Vagina (tissue), 2 donors: ENCODE data around the gene PPP1R13B. TPM values are rescaled to one million over a fixed set of nuclear protein-coding genes. Genes with fewer than 3 reads are reported as not detected.

ENCODE experiments used
- DNase-seq, 2 donors: peaks; one replicate each; pipeline ENCODE4 v3.0.0-alpha.2; 2017; ENCODE audit errors: extremely low spot score in 2 of 2
- H3K27ac ChIP-seq: fragments of 200-600 bp; sonication (generic); one replicate; pipeline ENCODE4 v1.5.1; 2019
- H3K27me3 ChIP-seq: fragments of 200-600 bp; sonication (generic); one replicate; pipeline ENCODE4 v1.5.1; 2019
- H3K36me3 ChIP-seq, 2 donors: fragments of 200-600 bp; sonication (generic); one replicate each; pipeline ENCODE4 v1.5.1; 2017 to 2019
- H3K4me1 ChIP-seq: fragments of 200-600 bp; sonication (generic); one replicate; pipeline ENCODE4 v1.5.1; 2019
- H3K4me3 ChIP-seq, 2 donors: fragments of 200-600 bp; sonication (generic); 1 replicate in 1 of 2; 2 replicates in 1 of 2; pipeline ENCODE4 v1.5.1; 2016 to 2019
- H3K9me3 ChIP-seq: fragments of 200-600 bp; sonication (generic); one replicate; pipeline ENCODE4 v1.5.1; 2019
- POLR2A ChIP-seq, 2 donors: fragments of 450-650 bp; IDR thresholded peaks; one replicate each; pipeline ENCODE4 v1.6.1; 2017; ENCODE audit warnings: antibody characterized with exemption in 2 of 2, mild to moderate bottlenecking in 2 of 2, moderate library complexity in 2 of 2
- POLR2AphosphoS5 ChIP-seq, 2 donors: sonication (generic); formaldehyde crosslinking; IDR thresholded peaks; one replicate each; pipeline ENCODE4 v1.9.0; 2017; ENCODE audit warnings: antibody characterized with exemption in 2 of 2, mild to moderate bottlenecking in 2 of 2, low read depth in 1 of 2; ENCODE audit not compliant: insufficient read depth in 1 of 2
- intact Hi-C: fragments of 100-400 bp; cut with DNase I; formaldehyde crosslinking; loops from one replicate; pipeline ENCODE4 v1.15.1; 2023
- total RNA-seq: library from RNA; depleted of rRNA; stranded (reverse); fragments of >200 nt; gene quantifications from one replicate; pipeline ENCODE4 v1.2.3, GENCODE V29; 2016
- TF ChIP-seq, protein P1 (sequence below), 3 experiments: fragments of 450-650 bp in 2 of 3; fragments of 200-600 bp in 1 of 3; sonication (generic) in 1 of 3; IDR thresholded peaks; one replicate each; pipeline ENCODE4 v1.5.1; 2017 to 2019; ENCODE audit warnings: antibody characterized with exemption in 3 of 3, mild to moderate bottlenecking in 2 of 3, moderate library complexity in 2 of 3

The PPP1R13B gene
- total RNA-seq, 1 donor from 2014 or later, result 34.1 TPM

DNA sequence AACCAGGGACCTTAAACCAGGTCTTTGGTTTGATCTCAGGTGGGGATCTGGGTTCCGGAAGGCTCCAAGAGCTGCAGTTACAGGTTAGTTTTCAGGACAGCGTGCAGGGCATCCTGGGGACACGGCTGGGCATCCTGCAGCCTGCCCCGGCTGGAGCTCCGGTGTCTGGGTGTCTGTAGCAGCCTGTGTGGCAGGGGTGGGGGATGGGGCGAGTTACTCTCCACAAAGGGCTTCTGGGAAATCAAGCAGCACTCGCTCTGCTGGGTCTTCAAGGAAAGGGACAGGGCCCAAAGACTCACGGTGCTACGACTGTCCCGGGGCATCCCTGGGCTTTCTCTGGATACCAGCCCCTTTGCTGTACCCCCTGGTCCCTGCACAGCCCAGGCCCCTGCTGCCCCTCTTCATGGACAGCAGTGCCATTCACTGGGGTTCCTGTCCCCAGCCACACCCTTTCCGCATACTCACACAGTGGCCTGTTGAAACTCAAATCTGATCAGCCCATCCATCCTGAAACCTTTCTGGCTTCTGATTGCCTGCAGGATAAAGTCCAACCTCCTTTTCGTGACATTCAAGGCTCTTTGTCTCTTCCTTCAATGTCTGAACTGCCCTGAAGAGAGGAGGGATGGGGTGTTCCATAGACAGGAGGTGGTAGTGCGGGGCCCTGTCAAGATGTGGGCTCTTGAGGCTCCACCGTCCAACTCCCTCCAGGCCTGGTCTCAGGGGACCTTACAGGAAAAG is 22.2 kb upstream of the PPP1R13B start:
- intact Hi-C loops, result no loop called here
- no peaks in the 10 kb centered on the region for H3K9me3 ChIP-seq
- no peak overlapping the region for H3K27ac ChIP-seq
- H3K4me3 ChIP-seq, result no peak overlapping the region
- TF ChIP-seq POLR2A (IDR thresholded peaks at IDR 0.05) (no peak), POLR2AphosphoS5 (IDR thresholded peaks at IDR 0.05; ENCODE audit: insufficient read depth in 1 of 2, low read depth in 1 of 2) (no peak)
- TF ChIP-seq, protein P1, sequence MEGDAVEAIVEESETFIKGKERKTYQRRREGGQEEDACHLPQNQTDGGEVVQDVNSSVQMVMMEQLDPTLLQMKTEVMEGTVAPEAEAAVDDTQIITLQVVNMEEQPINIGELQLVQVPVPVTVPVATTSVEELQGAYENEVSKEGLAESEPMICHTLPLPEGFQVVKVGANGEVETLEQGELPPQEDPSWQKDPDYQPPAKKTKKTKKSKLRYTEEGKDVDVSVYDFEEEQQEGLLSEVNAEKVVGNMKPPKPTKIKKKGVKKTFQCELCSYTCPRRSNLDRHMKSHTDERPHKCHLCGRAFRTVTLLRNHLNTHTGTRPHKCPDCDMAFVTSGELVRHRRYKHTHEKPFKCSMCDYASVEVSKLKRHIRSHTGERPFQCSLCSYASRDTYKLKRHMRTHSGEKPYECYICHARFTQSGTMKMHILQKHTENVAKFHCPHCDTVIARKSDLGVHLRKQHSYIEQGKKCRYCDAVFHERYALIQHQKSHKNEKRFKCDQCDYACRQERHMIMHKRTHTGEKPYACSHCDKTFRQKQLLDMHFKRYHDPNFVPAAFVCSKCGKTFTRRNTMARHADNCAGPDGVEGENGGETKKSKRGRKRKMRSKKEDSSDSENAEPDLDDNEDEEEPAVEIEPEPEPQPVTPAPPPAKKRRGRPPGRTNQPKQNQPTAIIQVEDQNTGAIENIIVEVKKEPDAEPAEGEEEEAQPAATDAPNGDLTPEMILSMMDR (IDR thresholded peaks at IDR 0.05), result no peak
- H3K4me1 ChIP-seq, result peaks cover 15% of the 10 kb centered on the region
- H3K27me3 ChIP-seq, result no peaks in the 10 kb centered on the region
- no peaks in the 10 kb centered on the region for H3K36me3 ChIP-seq
- DNase-seq, result no peak

GRCh38 chr14:103868242-103868897 is 21.0 kb upstream of the PPP1R13B start:
- H3K4me1 ChIP-seq, result peaks cover 15% of the 10 kb centered on the region
- H3K27me3 ChIP-seq, result no peaks in the 10 kb centered on the region
- H3K36me3 ChIP-seq, result no peaks in the 10 kb centered on the region
- H3K4me3 ChIP-seq, result no peak overlapping the region
- TF ChIP-seq POLR2A (IDR thresholded peaks at IDR 0.05), result no peak
- TF ChIP-seq, protein P1 (IDR thresholded peaks at IDR 0.05), result no peak
- TF ChIP-seq POLR2AphosphoS5 (IDR thresholded peaks at IDR 0.05; ENCODE audit: insufficient read depth in 1 of 2, low read depth in 1 of 2), result no peak
- no peak overlapping the region for H3K27ac ChIP-seq
- intact Hi-C loops, result no loop called here
- no peaks in the 10 kb centered on the region for H3K9me3 ChIP-seq
- DNase-seq, result no peak

- TF ChIP-seq POLR2A (IDR thresholded peaks at IDR 0.05) (no peak), POLR2AphosphoS5 (IDR thresholded peaks at IDR 0.05; ENCODE audit: insufficient read depth in 1 of 2, low read depth in 1 of 2) (no peak)
- TF ChIP-seq, protein P1 (IDR thresholded peaks at IDR 0.05), result no peak
- Histone ChIP-seq H3K27me3 (no peaks in the 10 kb centered on the region), H3K4me3 (no peak overlapping the region), H3K9me3 (no peaks in the 10 kb centered on the region), H3K4me1 (peaks cover 12% of the 10 kb centered on the region), H3K27ac (no peak overlapping the region), H3K36me3 (no peaks in the 10 kb centered on the region)
- intact Hi-C loops, result no loop called here
- no peak for DNase-seq
Measured at GRCh38 chr14:103867523-103867953, 20.2 kb upstream of the PPP1R13B start.

- DNase-seq, result no peak
- Histone ChIP-seq H3K9me3 (no peaks in the 10 kb centered on the region), H3K4me3 (no peak overlapping the region), H3K27ac (no peak overlapping the region), H3K4me1 (peaks cover 6% of the 10 kb centered on the region), H3K27me3 (no peaks in the 10 kb centered on the region), H3K36me3 (no peaks in the 10 kb centered on the region)
- TF ChIP-seq POLR2AphosphoS5 (IDR thresholded peaks at IDR 0.05; ENCODE audit: insufficient read depth in 1 of 2, low read depth in 1 of 2) (no peak), POLR2A (IDR thresholded peaks at IDR 0.05) (no peak)
- TF ChIP-seq, protein P1 (IDR thresholded peaks at IDR 0.05), result no peak
- intact Hi-C loops, result no loop called here
Measured at GRCh38 chr14:103867020-103867419, 19.6 kb upstream of the PPP1R13B start.

DNA sequence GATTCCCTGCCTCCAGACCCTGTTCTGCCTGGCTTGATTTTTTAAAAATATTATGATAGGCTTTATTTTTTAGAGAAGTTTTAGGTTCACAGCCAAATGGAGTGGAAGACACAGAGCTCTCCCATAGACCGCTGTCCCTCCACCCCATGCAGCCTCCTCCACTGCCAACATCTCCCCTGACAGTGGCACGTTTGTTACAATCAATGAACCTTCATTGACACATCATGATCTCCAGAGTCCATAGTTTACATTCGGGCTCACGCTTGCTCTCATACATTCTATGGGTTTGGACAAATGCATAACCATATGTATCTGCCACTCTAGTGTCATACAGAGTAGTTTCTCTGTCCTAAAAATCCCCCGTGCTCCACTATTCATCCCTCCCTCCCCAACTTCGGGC is 15.9 kb upstream of the PPP1R13B start:
- Histone ChIP-seq H3K4me1 (no peaks in the 10 kb centered on the region), H3K36me3 (no peaks in the 10 kb centered on the region), H3K27me3 (no peaks in the 10 kb centered on the region), H3K4me3 (no peak overlapping the region), H3K9me3 (no peaks in the 10 kb centered on the region), H3K27ac (no peak overlapping the region)
- TF ChIP-seq POLR2AphosphoS5 (IDR thresholded peaks at IDR 0.05; ENCODE audit: insufficient read depth in 1 of 2, low read depth in 1 of 2) (no peak), POLR2A (IDR thresholded peaks at IDR 0.05) (no peak)
- TF ChIP-seq, protein P1 (IDR thresholded peaks at IDR 0.05), result no peak
- DNase-seq, result no peak
- intact Hi-C loops, result no loop called here
